Neural cell (in vitro differentiated cells): ENCODE results near the gene GNG7.

ENCODE experiments used
- CTCF ChIP-seq: fragments of 450-650 bp; IDR thresholded peaks from 2 replicates; pipeline ENCODE4 v1.5.1; 2014; ENCODE audit warnings: antibody characterized with exemption, mild to moderate bottlenecking, moderate library complexity; ENCODE audit not compliant: poor library complexity, severe bottlenecking
- EP300 ChIP-seq: fragments of 450-650 bp; conservative IDR thresholded peaks from 2 replicates; pipeline ENCODE4 v1.6.1; 2014; ENCODE audit warnings: antibody characterized with exemption, mild to moderate bottlenecking, moderate library complexity; ENCODE audit not compliant: poor library complexity, severe bottlenecking
- EZH2 ChIP-seq: fragments of 200-600, 300-800 bp; shearing (Covaris generic), sonication (generic); IDR thresholded peaks from 2 replicates; pipeline ENCODE4 v1.6.1; 2014; ENCODE audit warnings: antibody characterized with exemption, low read length, borderline replicate concordance, mild to moderate bottlenecking; ENCODE audit not compliant: insufficient read depth, poor library complexity, severe bottlenecking
- MXI1 ChIP-seq: fragments of 450-650 bp; conservative IDR thresholded peaks from 2 replicates; pipeline ENCODE4 v1.6.1; 2014; ENCODE audit warnings: antibody characterized with exemption, mild to moderate bottlenecking; ENCODE audit not compliant: poor library complexity, severe bottlenecking
- POLR2AphosphoS5 ChIP-seq: IDR thresholded peaks from 2 replicates; pipeline ENCODE4 v1.6.1; 2012
- RAD21 ChIP-seq: fragments of 450-650 bp; conservative IDR thresholded peaks from 2 replicates; pipeline ENCODE4 v1.6.1; 2014; ENCODE audit warnings: antibody characterized with exemption, mild to moderate bottlenecking, moderate library complexity
- REST ChIP-seq: IDR thresholded peaks from 2 replicates; pipeline ENCODE4 v1.6.1; 2012; ENCODE audit warnings: borderline replicate concordance

GRCh38 chr19:2618611-2619010 is 83.9 kb downstream of the GNG7 start:
- TF ChIP-seq CTCF = no peak
- TF ChIP-seq POLR2AphosphoS5 = no peak
- TF ChIP-seq REST = no peak
- TF ChIP-seq EZH2 = no peak
- no peak for TF ChIP-seq MXI1
- TF ChIP-seq EP300 = no peak
- TF ChIP-seq RAD21 = no peak
